Common myeloid progenitor, CD34-positive (primary cell): ENCODE data around the gene SDK2.
A peak's percentile ranks its signal among the peaks of the same experiment; 100 is the strongest.

Experiments used
- CTCF ChIA-PET: fragments of 350-600 bp; sonication (Branson Sonifier 250); formaldehyde crosslinking; loops from one replicate; lab custom pipeline; 2021; ENCODE audit warnings: antibody characterized with exemption; lab: Charles Lee
- POLR2A ChIA-PET: fragments of 350-600 bp; sonication (Branson Sonifier 250); formaldehyde crosslinking; loops from one replicate; lab custom pipeline; 2021; ENCODE audit warnings: antibody characterized with exemption; lab: Charles Lee
- DNase-seq, 3 donors: peaks; one replicate each; pipeline versions ENCODE4 v3.0.0 to v3.0.0-alpha.2; 2013
- H3K27ac ChIP-seq, 2 experiments: 1 replicate in 1 of 2; 2 replicates in 1 of 2; pipeline ENCODE4 v1.7.0; 2013; ENCODE audit warnings: inconsistent platforms in 2 of 2, low read length in 2 of 2, mild to moderate bottlenecking in 2 of 2, low read depth in 1 of 2, moderate library complexity in 1 of 2; ENCODE audit not compliant: severe bottlenecking in 2 of 2, insufficient read depth in 1 of 2, poor library complexity in 1 of 2
- H3K27me3 ChIP-seq, 5 experiments: replicated peaks in 2 of 5; 1 replicate in 3 of 5; 2 replicates in 2 of 5; pipeline versions ENCODE4 v1.6.1 to v1.7.0; 2013; ENCODE audit warnings: low read length in 4 of 5, mild to moderate bottlenecking in 2 of 5, moderate library complexity in 2 of 5, inconsistent platforms in 1 of 5; ENCODE audit not compliant: insufficient read depth in 5 of 5, control insufficient read depth in 4 of 5
- H3K36me3 ChIP-seq, 4 experiments: 1 replicate in 2 of 4; 2 replicates in 2 of 4; pipeline versions ENCODE4 v1.6.1 to v1.7.0; 2013; ENCODE audit warnings: low read length in 3 of 4, control low read depth in 1 of 4, mild to moderate bottlenecking in 1 of 4; ENCODE audit not compliant: control insufficient read depth in 4 of 4, insufficient read depth in 4 of 4
- H3K4me1 ChIP-seq, 4 experiments: 1 replicate in 3 of 4; 2 replicates in 1 of 4; pipeline versions ENCODE4 v1.6.1 to v1.7.1; 2013; ENCODE audit warnings: low read length in 3 of 4, mild to moderate bottlenecking in 3 of 4, control low read depth in 1 of 4, inconsistent platforms in 1 of 4, moderate library complexity in 1 of 4; ENCODE audit not compliant: control insufficient read depth in 4 of 4, insufficient read depth in 4 of 4; ENCODE audit errors: control extremely low read depth in 1 of 4
- H3K4me3 ChIP-seq, 7 experiments: 1 replicate in 4 of 7; 2 replicates in 3 of 7; pipeline versions ENCODE4 v1.5.1 to v1.7.0; 2013; ENCODE audit warnings: mild to moderate bottlenecking in 7 of 7, low read length in 6 of 7, moderate library complexity in 6 of 7, inconsistent platforms in 2 of 7, low read depth in 2 of 7, control low read depth in 1 of 7; ENCODE audit not compliant: insufficient read depth in 4 of 7, control insufficient read depth in 1 of 7; ENCODE audit errors: extremely low read depth in 1 of 7
- H3K9me3 ChIP-seq, 5 experiments: 1 replicate in 4 of 5; 2 replicates in 1 of 5; pipeline versions ENCODE4 v1.6.1 to v1.7.1; 2013; ENCODE audit warnings: low read length in 4 of 5, mild to moderate bottlenecking in 2 of 5, inconsistent platforms in 1 of 5, low read depth in 1 of 5, moderate library complexity in 1 of 5; ENCODE audit not compliant: control insufficient read depth in 4 of 5, insufficient read depth in 2 of 5; ENCODE audit errors: control extremely low read depth in 1 of 5
- WGBS: methylation state at CpG from one replicate; pipeline ENCODE4 v1.1.5; 2013; ENCODE audit not compliant: insufficient coverage; 5-methylcytosine and 5-hydroxymethylcytosine counted together

Gene SDK2

DNA sequence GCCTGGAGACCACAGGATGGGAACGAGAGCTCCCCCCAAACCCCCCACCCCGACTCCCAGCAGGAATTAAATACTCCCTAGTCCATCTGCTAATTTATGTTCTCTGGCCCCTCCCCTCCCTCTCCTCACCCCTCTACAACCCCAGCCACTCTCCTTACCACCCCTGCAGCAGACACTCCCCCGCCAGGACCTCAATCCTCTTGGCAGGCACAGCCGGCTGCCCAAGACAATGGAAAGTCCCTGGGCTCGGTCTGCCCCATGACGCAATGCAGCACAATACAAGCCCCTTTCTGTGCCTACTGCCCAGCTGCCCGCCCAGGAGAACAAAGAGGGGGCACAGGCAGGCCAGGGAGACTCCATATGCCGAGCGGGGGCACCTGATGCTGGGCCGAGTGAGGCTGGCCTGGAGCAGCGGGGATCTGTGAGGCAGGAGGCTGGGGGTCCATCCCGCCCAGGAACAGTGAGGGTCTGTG, 302.2 kb downstream of the SDK2 start:
- ChIA-PET CTCF (interaction anchor here (0.6 to 1.6 kb wide), 3 partner anchors 8 to 1223 kb away, joined by 3 to 4 read pairs (median 4); no protein-coding TSS in a partner anchor), POLR2A (interaction anchor here (0.6 kb wide), 1 partner anchor 40 kb away, joined by 3 read pairs; no protein-coding TSS in a partner anchor)
- Histone ChIP-seq H3K27me3 (peaks cover 0 to 1% (median 0%) of the 10 kb centered on the region in 5 experiments), H3K9me3 (no peaks in the 10 kb centered on the region), H3K4me1 (no peaks in the 10 kb centered on the region), H3K36me3 (peaks cover 0 to 6% (median 0%) of the 10 kb centered on the region in 4 experiments), H3K27ac (no peak overlapping the region), H3K4me3 (no peak overlapping the region)
- 99% methylated on average over 8 of the region's 12 CpGs for WGBS
- peak in 2 of 3 donors; percentile 10 to 20 for DNase-seq

DNA sequence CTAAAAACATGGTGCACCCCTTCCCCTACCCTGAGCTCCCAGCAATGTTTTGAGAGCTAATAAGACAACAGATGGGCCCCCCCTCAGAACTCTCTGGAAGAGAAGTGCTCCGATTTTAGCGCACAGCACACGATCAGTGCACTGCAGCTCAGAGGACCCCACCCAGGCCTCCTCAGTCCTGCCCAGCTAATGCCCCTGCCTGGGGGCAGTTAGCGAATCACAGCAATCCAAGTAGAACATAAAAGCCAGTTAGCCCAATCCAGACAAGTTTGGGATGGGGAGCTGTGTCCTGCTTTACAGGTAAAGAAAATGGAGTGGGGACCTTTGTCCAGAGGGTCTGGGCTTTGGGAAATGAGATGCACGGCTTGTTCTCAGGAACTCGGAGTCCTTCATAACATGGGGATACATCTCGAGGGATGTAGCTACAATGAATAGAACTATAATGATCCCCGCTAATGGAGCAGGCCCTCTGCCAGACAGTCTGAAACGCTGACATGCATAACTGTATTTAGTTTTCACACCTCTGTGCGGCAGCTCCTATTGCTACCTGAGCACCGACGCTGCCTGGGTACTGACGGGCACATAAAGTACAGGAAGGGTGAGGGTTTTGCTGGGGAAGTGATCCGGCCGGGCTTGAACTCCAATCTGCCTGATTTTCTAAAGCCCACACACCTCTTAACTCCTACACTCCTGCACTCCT, 302.7 kb downstream of the SDK2 start:
- Histone ChIP-seq H3K27ac (no peak overlapping the region), H3K27me3 (peaks cover 0 to 1% (median 0%) of the 10 kb centered on the region in 5 experiments), H3K9me3 (no peaks in the 10 kb centered on the region), H3K4me1 (no peaks in the 10 kb centered on the region), H3K4me3 (no peak overlapping the region), H3K36me3 (peaks cover 0 to 6% (median 0%) of the 10 kb centered on the region in 4 experiments)
- CTCF ChIA-PET: interaction anchor here (0.8 to 1.6 kb wide), 4 partner anchors 8 to 61 kb away, joined by 3 to 4 read pairs (median 4); no protein-coding TSS in a partner anchor
- no peak for DNase-seq
- POLR2A ChIA-PET: no interaction called here
- WGBS: 89% methylated on average over 12 of the region's 15 CpGs

DNA sequence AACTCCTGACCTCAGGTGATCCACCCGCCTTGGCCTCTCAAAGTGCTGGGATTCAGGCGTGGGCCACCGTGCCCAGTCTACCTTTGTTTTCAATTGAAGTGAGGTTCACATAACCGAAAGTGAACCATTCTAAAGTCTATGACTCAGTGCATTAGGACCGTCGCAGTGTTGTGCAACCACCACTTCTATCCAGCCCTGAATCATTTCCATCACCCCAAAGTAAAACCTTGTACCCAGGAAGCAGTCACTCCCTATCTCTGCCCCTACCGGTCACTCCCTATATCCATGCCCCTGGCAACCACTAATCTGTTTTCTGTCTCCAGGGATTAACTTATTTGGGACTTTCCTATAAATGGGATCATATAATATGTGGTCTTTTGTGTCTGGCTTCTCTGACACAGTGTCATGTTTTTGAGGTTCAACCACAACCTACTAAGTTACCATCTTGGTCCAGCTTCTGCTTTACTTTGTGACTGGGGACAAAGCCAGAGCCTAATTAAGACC, 304.1 kb downstream of the SDK2 start:
- no peaks in the 10 kb centered on the region for H3K9me3 ChIP-seq
- WGBS: 89% methylated on average over 6 of the region's 7 CpGs
- H3K27me3 ChIP-seq: peaks cover 0 to 1% (median 0%) of the 10 kb centered on the region in 5 experiments
- no peaks in the 10 kb centered on the region for H3K4me1 ChIP-seq
- no peak overlapping the region for H3K27ac ChIP-seq
- DNase-seq: peak in 2 of 3 donors; percentile 7 to 14
- H3K4me3 ChIP-seq: no peak overlapping the region
- POLR2A ChIA-PET: no interaction called here
- H3K36me3 ChIP-seq: peaks cover 0 to 6% (median 0%) of the 10 kb centered on the region in 4 experiments
- CTCF ChIA-PET: interaction anchor here (1.0 to 1.2 kb wide), 2 partner anchors 29 to 59 kb away, joined by 3 to 5 read pairs; no protein-coding TSS in a partner anchor

DNA sequence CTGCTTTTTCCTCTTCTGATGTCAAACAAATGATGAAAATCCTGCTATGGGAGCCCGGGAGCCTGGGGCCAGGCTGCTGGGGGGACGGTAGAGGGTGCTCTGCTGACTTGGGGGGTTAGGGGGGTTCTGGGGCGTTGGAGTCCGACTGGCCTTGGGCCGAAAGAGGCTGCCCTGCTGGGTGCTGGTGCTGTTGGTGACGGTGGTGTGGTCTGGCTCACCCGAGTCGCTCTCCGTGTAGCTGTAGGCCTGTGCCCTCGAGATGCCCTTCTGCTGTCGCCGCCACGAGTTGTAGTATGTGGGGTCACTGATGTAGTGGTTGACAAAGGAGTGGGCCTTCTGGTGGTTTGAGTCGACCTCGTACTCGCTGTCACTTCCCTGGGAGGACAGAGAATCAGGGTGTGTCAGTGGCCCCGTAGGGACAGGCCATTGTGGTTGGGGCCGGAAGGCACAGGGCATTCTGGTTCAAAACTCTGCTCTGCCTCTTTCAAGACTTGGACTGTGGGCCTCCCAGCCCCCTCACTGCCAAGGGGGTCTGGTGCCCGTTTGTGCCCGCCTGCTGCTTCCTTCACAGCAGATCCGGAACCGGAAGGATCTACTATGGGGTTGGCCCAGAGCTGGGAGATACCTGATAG, 305.6 kb downstream of the SDK2 start:
- 100% methylated on average over 6 of the region's 22 CpGs for WGBS
- ChIA-PET POLR2A (no interaction called here), CTCF (interaction anchor here (1.2 kb wide), 1 partner anchor 28 kb away, joined by 5 read pairs; no protein-coding TSS in a partner anchor)
- no peak for DNase-seq
- no peaks in the 10 kb centered on the region for H3K9me3 ChIP-seq
- no peak overlapping the region for H3K4me3 ChIP-seq
- H3K27ac ChIP-seq: no peak overlapping the region
- peaks cover 0 to 1% (median 0%) of the 10 kb centered on the region in 5 experiments for H3K27me3 ChIP-seq
- H3K4me1 ChIP-seq: no peaks in the 10 kb centered on the region
- peaks cover 0 to 6% (median 0%) of the 10 kb centered on the region in 4 experiments for H3K36me3 ChIP-seq

DNA sequence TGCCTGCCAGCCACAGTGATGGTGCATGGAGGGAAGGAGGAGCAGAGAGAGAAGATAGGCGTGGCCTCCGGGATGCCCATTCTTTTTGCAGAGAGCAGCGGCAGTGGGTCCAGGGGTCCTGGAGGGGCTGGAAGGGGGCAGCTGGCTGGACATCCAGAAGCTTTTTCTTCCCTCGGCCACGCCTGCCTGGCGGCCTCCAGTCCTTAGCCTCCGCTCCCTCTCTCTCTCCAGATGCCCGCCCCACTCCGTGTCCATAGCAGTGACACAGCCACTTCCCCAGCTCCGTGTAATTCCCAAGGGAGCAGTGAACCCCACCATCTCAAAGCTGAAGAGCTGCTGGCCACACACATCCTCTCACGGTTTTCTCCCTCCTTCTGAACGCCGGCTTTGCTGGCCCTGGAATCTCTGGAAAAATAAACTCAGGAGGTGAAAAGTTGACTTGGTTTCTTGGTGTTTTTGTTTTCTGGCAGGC, 306.2 kb downstream of the SDK2 start:
- H3K36me3 ChIP-seq: peaks cover 0 to 6% (median 0%) of the 10 kb centered on the region in 4 experiments
- WGBS: 91% methylated on average over 10 of the region's 13 CpGs
- peaks cover 0 to 1% (median 0%) of the 10 kb centered on the region in 5 experiments for H3K27me3 ChIP-seq
- ChIA-PET CTCF (no interaction called here), POLR2A (no interaction called here)
- H3K27ac ChIP-seq: no peak overlapping the region
- H3K4me1 ChIP-seq: no peaks in the 10 kb centered on the region
- H3K4me3 ChIP-seq: no peak overlapping the region
- H3K9me3 ChIP-seq: no peaks in the 10 kb centered on the region
- DNase-seq: no peak

DNA sequence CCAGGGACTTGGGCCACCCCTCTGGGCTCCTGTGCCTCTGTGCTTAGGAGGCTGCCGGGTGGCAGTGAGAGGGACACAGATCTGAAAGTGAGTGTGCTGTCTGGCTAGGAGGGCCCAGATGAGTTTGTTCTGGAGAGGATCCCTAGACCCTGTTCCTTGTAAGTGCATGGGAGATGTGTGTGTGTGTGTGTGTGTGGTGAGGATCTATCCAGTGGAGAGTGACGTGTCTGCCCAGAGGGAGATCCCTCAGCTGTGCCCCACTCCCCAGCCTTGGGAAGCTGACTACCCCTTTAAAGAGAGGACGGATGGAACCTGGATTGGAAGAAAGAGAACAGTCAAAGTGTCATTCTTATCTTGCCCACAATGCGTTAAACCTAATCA, 306.9 kb downstream of the SDK2 start:
- no peak overlapping the region for H3K27ac ChIP-seq
- no peaks in the 10 kb centered on the region for H3K9me3 ChIP-seq
- CTCF ChIA-PET: no interaction called here
- H3K27me3 ChIP-seq: peaks cover 0 to 1% (median 0%) of the 10 kb centered on the region in 5 experiments
- H3K36me3 ChIP-seq: peaks cover 0 to 6% (median 0%) of the 10 kb centered on the region in 4 experiments
- no peaks in the 10 kb centered on the region for H3K4me1 ChIP-seq
- H3K4me3 ChIP-seq: no peak overlapping the region
- POLR2A ChIA-PET: no interaction called here
- no peak for DNase-seq
- 96% methylated on average over 4 of the region's 4 CpGs for WGBS
